Liver (tissue), 9 donors: ENCODE data around the gene FKBP11. TPM values are rescaled to one million over a fixed set of nuclear protein-coding genes. Genes with fewer than 3 reads are reported as not detected.

Experiments
- DNase-seq: peaks from one replicate; pipeline ENCODE4 v3.0.0-alpha.2; 2017; ENCODE audit warnings: low spot score
- H3K27ac ChIP-seq, 2 donors: one replicate each; pipeline ENCODE4 v1.7.0; 2013; ENCODE audit warnings: inconsistent platforms in 2 of 2, low read length in 2 of 2, control low read depth in 1 of 2, low read depth in 1 of 2, mild to moderate bottlenecking in 1 of 2
- H3K27me3 ChIP-seq, 4 donors: one replicate each; pipeline versions ENCODE4 v1.6.1 to v1.7.0; 2013; ENCODE audit warnings: low read length in 3 of 4, inconsistent platforms in 1 of 4, mild to moderate bottlenecking in 1 of 4, moderate library complexity in 1 of 4; ENCODE audit not compliant: control insufficient read depth in 4 of 4, insufficient read depth in 4 of 4
- H3K36me3 ChIP-seq, 4 donors: one replicate each; pipeline versions ENCODE4 v1.6.1 to v1.7.0; 2013; ENCODE audit warnings: low read length in 3 of 4, mild to moderate bottlenecking in 3 of 4, low read depth in 1 of 4, moderate library complexity in 1 of 4; ENCODE audit not compliant: control insufficient read depth in 4 of 4, insufficient read depth in 3 of 4
- H3K4me1 ChIP-seq, 4 donors: one replicate each; pipeline versions ENCODE4 v1.6.1 to v1.7.0; 2013; ENCODE audit warnings: low read length in 3 of 4, mild to moderate bottlenecking in 3 of 4, moderate library complexity in 1 of 4; ENCODE audit not compliant: control insufficient read depth in 4 of 4, insufficient read depth in 4 of 4
- H3K4me3 ChIP-seq, 3 donors: one replicate each; pipeline versions ENCODE4 v1.6.1 to v1.7.0; 2013; ENCODE audit warnings: low read length in 3 of 3, control low read depth in 1 of 3, low read depth in 1 of 3, mild to moderate bottlenecking in 1 of 3
- H3K9ac ChIP-seq, 2 donors: one replicate each; pipeline ENCODE4 v1.7.0; 2013; ENCODE audit warnings: low read length in 2 of 2, mild to moderate bottlenecking in 2 of 2, moderate library complexity in 2 of 2, control low read depth in 1 of 2, low read depth in 1 of 2
- H3K9me3 ChIP-seq, 4 donors: one replicate each; pipeline versions ENCODE4 v1.6.1 to v1.7.0; 2013; ENCODE audit warnings: low read length in 3 of 4; ENCODE audit not compliant: control insufficient read depth in 4 of 4
- EGR1 ChIP-seq, 2 donors: IDR thresholded peaks; 2 replicates each; pipeline ENCODE4 v1.6.1; 2016 to 2018; ENCODE audit warnings: antibody characterized with exemption in 2 of 2, low read depth in 2 of 2
- FOXA1 ChIP-seq: IDR thresholded peaks from 2 replicates; pipeline ENCODE4 v1.6.1; 2016; ENCODE audit warnings: antibody characterized with exemption
- FOXA2 ChIP-seq: IDR thresholded peaks from 2 replicates; pipeline ENCODE4 v1.6.1; 2016; ENCODE audit warnings: antibody characterized with exemption
- GABPA ChIP-seq, 2 donors: IDR thresholded peaks in 1 of 2; conservative IDR thresholded peaks in 1 of 2; 2 replicates each; pipeline ENCODE4 v1.6.1; 2016; ENCODE audit warnings: antibody characterized with exemption in 2 of 2, mild to moderate bottlenecking in 1 of 2, moderate library complexity in 1 of 2
- HNF4A ChIP-seq, 2 donors: conservative IDR thresholded peaks; 2 replicates each; pipeline ENCODE4 v1.6.1; 2016; ENCODE audit warnings: antibody characterized with exemption in 2 of 2, mild to moderate bottlenecking in 2 of 2
- MAX ChIP-seq: IDR thresholded peaks from 2 replicates; pipeline ENCODE4 v1.6.1; 2016; ENCODE audit warnings: antibody characterized with exemption
- NR2F2 ChIP-seq: IDR thresholded peaks from 2 replicates; pipeline ENCODE4 v1.6.1; 2016; ENCODE audit warnings: antibody characterized with exemption
- RAD21 ChIP-seq, 2 donors: IDR thresholded peaks; 2 replicates each; pipeline ENCODE4 v1.6.1; 2016; ENCODE audit warnings: antibody characterized with exemption in 2 of 2, mild to moderate bottlenecking in 2 of 2
- REST ChIP-seq: IDR thresholded peaks from 2 replicates; pipeline ENCODE4 v1.6.1; 2016; ENCODE audit warnings: antibody characterized with exemption, mild to moderate bottlenecking
- TAF1 ChIP-seq: conservative IDR thresholded peaks from 2 replicates; pipeline ENCODE4 v1.6.1; 2016; ENCODE audit warnings: antibody characterized with exemption, mild to moderate bottlenecking
- YY1 ChIP-seq: IDR thresholded peaks from 2 replicates; pipeline ENCODE4 v1.6.1; 2016; ENCODE audit warnings: antibody characterized with exemption, mild to moderate bottlenecking
- WGBS: extraction: QIAGEN DNeasy Blood & Tissue Kit; methylation state at CpG from one replicate; pipeline ENCODE4 v1.1.7; 2013; 5-methylcytosine and 5-hydroxymethylcytosine counted together
- polyA plus RNA-seq, 2 donors: library from polyadenylated mRNA; stranded (reverse) in 1 of 2; unstranded in 1 of 2; fragments of 200-250 nt in 1 of 2; fragments of >200 nt in 1 of 2; fragmentation: Nextera tagmentation in 1 of 2; extraction: Ambion mirVana in 1 of 2; gene quantifications; one replicate each; pipeline versions ENCODE4 v1.2.1 to v1.2.3, GENCODE V29; 2013 to 2015
- total RNA-seq, 2 donors: library from RNA; depleted of rRNA; stranded (reverse); fragments of >200 nt; gene quantifications; one replicate each; pipeline ENCODE4 v1.2.3, GENCODE V29; 2014
- TF ChIP-seq, protein P1 (sequence below): IDR thresholded peaks from 2 replicates; pipeline ENCODE4 v1.6.1; 2016; ENCODE audit warnings: antibody characterized with exemption
- TF ChIP-seq, protein P2 (sequence below): fragments of 150-350 bp; IDR thresholded peaks from 2 replicates; pipeline ENCODE4 v1.5.1; 2017; ENCODE audit warnings: improper control_type of control experiment, low read depth, low read length; ENCODE audit not compliant: missing input control
- TF ChIP-seq, protein P3 (sequence below): IDR thresholded peaks from 2 replicates; pipeline ENCODE4 v1.6.1; 2016; ENCODE audit warnings: antibody characterized with exemption
- donor health status: healthy.
- donor health status: healthy.
- donor health status: healthy.
- donor health status: healthy.
- donor health status: healthy.

Gene FKBP11
- total and polyA plus RNA-seq, 4 donors: 28.6 to 162 (median 64.9) TPM

GRCh38 chr12:48954841-48955501, 29.7 kb upstream of the FKBP11 start:
- Histone ChIP-seq H3K4me1 (peaks cover 0 to 22% (median 10%) of the 10 kb centered on the region in 4 donors), H3K27ac (no peak overlapping the region), H3K9ac (no peak overlapping the region), H3K27me3 (no peaks in the 10 kb centered on the region), H3K4me3 (no peak overlapping the region), H3K36me3 (peaks cover 0 to 1% (median 0%) of the 10 kb centered on the region in 4 donors), H3K9me3 (no peaks in the 10 kb centered on the region)
- TF ChIP-seq MAX: no peak
- no peak for TF ChIP-seq TAF1
- no peak for TF ChIP-seq EGR1 (IDR thresholded peaks at IDR 0.05; ENCODE audit: low read depth in 2 of 2)
- no peak for TF ChIP-seq RAD21 (IDR thresholded peaks at IDR 0.05)
- no peak for TF ChIP-seq NR2F2
- TF ChIP-seq, protein P1, sequence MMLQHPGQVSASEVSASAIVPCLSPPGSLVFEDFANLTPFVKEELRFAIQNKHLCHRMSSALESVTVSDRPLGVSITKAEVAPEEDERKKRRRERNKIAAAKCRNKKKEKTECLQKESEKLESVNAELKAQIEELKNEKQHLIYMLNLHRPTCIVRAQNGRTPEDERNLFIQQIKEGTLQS: no peak
- TF ChIP-seq, protein P2, sequence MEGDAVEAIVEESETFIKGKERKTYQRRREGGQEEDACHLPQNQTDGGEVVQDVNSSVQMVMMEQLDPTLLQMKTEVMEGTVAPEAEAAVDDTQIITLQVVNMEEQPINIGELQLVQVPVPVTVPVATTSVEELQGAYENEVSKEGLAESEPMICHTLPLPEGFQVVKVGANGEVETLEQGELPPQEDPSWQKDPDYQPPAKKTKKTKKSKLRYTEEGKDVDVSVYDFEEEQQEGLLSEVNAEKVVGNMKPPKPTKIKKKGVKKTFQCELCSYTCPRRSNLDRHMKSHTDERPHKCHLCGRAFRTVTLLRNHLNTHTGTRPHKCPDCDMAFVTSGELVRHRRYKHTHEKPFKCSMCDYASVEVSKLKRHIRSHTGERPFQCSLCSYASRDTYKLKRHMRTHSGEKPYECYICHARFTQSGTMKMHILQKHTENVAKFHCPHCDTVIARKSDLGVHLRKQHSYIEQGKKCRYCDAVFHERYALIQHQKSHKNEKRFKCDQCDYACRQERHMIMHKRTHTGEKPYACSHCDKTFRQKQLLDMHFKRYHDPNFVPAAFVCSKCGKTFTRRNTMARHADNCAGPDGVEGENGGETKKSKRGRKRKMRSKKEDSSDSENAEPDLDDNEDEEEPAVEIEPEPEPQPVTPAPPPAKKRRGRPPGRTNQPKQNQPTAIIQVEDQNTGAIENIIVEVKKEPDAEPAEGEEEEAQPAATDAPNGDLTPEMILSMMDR: no peak
- no peak for TF ChIP-seq FOXA2
- no peak for TF ChIP-seq REST
- no peak for DNase-seq
- WGBS: 79% methylated on average over 3 of the region's 3 CpGs

GRCh38 chr12:48954061-48954460, 28.8 kb upstream of the FKBP11 start:
- Histone ChIP-seq H3K27ac (no peak overlapping the region), H3K4me1 (peaks cover 0 to 22% (median 10%) of the 10 kb centered on the region in 4 donors), H3K36me3 (peaks cover 0 to 3% (median 0%) of the 10 kb centered on the region in 4 donors), H3K9me3 (no peaks in the 10 kb centered on the region), H3K4me3 (no peak overlapping the region), H3K27me3 (no peaks in the 10 kb centered on the region), H3K9ac (no peak overlapping the region)
- 97% methylated on average over 3 of the region's 3 CpGs for WGBS
- DNase-seq: no peak
- TF ChIP-seq, protein P3, sequence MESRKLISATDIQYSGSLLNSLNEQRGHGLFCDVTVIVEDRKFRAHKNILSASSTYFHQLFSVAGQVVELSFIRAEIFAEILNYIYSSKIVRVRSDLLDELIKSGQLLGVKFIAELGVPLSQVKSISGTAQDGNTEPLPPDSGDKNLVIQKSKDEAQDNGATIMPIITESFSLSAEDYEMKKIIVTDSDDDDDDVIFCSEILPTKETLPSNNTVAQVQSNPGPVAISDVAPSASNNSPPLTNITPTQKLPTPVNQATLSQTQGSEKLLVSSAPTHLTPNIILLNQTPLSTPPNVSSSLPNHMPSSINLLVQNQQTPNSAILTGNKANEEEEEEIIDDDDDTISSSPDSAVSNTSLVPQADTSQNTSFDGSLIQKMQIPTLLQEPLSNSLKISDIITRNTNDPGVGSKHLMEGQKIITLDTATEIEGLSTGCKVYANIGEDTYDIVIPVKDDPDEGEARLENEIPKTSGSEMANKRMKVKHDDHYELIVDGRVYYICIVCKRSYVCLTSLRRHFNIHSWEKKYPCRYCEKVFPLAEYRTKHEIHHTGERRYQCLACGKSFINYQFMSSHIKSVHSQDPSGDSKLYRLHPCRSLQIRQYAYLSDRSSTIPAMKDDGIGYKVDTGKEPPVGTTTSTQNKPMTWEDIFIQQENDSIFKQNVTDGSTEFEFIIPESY: no peak
- TF ChIP-seq FOXA1 (no peak), EGR1 (IDR thresholded peaks at IDR 0.05; ENCODE audit: low read depth in 2 of 2) (no peak), NR2F2 (no peak), FOXA2 (no peak), TAF1 (no peak), HNF4A (conservative IDR thresholded peaks at IDR 0.05) (no peak), REST (no peak), GABPA (IDR thresholded peaks at IDR 0.05 in 1 of 2, conservative IDR thresholded peaks at IDR 0.05 in 1 of 2) (no peak), MAX (no peak), YY1 (no peak)
- TF ChIP-seq, protein P1: no peak
- TF ChIP-seq, protein P2: no peak
